GM21423 (cell line): Measurements from ENCODE around the gene TXNDC11.

Experiments used
- ATAC-seq: cut with Tn5 transposase; IDR thresholded peaks from one replicate; pipeline ENCODE4 v1.9.1; 2021; ENCODE audit warnings: mild to moderate bottlenecking, moderate library complexity; ENCODE audit not compliant: unreplicated experiment

Gene TXNDC11

GRCh38 chr16:11632455-11632939 lies 110.2 kb downstream of the TXNDC11 start:
- no peak for ATAC-seq

DNA sequence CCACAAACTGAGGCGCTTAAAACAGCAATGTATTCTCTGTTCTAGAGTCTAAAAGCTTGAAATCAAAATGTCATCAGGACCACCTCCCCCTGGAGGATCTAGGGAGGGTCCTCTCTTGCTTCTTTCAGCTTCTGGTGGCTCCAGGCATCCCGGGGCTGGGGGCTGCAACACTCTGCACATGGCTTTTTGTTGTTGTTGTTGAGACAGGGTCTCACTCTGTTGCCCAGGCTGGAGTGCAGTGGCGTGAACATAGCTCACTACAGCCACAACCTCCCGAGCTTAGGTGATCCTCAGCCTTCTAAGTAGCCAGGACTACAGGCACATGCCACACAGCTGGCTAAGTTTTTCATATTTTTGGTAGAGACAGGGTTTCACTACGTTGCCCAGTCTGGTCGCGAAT lies 111.4 kb downstream of the TXNDC11 start:
- ATAC-seq = no peak

DNA sequence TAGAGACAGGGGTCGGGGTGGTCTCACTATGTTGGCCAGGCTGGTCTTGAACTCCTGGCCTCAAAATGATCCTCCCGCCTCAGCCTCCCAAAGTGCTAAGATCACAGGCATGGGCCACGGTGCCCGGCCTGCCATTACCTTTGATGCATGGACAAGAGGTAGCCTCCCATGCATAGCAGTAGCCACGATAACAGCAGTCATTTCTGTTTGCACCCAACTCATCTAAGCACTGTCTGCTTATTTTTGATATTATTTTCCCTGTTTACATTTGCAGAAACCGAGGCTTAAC lies 111.9 kb downstream of the TXNDC11 start:
- no peak for ATAC-seq

GRCh38 chr16:11630046-11630767 lies 112.5 kb downstream of the TXNDC11 start:
- no peak for ATAC-seq
